Stimulated activated CD8-positive, alpha-beta memory T cell treated with anti-CD3 and anti-CD28 coated beads, Interleukin-4, amount 100 ng/mL, for 1 hour (primary cell): Measurements from ENCODE around the gene TFF3.

Source experiments
- DNase-seq, 2 donors: peaks; one replicate each; pipeline ENCODE4 v3.0.0-alpha.2; 2020; ENCODE audit warnings: low read depth in 2 of 2, low spot score in 1 of 2

TFF3 gene

DNA sequence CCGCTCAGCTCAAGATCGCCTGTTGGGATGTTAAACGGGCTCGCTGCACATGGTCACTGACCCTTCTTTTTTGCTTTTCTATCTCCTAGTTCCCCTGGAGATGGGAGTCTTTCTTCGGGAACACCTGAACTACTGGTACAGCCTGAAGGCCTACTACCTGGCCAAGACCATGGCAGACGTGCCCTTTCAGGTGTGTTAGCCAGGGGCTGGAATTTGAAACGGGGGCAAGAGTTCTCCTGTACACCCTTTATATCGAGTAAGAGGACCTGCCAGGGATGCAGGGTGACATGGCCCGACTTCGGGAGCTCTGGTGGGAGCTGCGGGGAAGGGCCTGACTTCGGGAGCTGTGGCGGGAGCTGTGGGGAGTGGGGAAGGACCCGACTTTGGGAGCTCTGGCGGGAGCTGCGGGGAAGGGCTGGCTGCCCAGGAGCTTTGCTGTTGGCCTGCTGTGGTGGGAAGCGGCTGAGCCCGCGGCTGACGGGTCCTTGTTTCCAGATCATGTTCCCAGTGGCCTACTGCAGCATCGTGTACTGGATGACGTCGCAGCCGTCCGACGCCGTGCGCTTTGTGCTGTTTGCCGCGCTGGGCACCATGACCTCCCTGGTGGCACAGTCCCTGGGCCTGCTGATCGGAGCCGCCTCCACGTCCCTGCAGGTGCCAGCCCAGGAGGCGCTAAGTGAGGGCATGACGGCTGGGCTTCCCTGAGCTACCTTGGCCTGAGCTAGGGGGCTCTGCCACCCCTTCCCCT lies 24.0 kb downstream of the TFF3 start:
- no peak for DNase-seq

DNA sequence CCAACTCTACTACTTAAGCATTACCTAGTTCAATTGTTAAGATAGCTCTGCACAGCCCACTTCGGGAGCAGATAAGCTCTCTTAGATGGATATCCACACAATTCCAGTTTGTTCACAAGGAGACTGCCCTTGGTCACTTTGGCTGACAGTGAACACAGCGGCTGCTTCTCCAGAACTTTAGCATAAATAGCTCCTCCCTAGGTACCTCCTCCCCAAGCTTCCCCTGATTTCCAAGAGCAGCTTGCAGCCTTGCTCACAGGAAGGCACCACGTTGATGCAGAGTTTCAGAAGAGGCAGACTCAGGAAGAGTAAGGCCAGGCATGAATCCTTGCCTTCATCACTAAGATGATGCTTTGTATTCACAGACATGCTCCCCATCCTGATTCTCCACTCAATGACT lies 24.7 kb downstream of the TFF3 start:
- no peak for DNase-seq

GRCh38 chr21:42289926-42290325 lies 25.3 kb downstream of the TFF3 start:
- DNase-seq = no peak

GRCh38 chr21:42288962-42289361 lies 26.2 kb downstream of the TFF3 start:
- DNase-seq = no peak

DNA sequence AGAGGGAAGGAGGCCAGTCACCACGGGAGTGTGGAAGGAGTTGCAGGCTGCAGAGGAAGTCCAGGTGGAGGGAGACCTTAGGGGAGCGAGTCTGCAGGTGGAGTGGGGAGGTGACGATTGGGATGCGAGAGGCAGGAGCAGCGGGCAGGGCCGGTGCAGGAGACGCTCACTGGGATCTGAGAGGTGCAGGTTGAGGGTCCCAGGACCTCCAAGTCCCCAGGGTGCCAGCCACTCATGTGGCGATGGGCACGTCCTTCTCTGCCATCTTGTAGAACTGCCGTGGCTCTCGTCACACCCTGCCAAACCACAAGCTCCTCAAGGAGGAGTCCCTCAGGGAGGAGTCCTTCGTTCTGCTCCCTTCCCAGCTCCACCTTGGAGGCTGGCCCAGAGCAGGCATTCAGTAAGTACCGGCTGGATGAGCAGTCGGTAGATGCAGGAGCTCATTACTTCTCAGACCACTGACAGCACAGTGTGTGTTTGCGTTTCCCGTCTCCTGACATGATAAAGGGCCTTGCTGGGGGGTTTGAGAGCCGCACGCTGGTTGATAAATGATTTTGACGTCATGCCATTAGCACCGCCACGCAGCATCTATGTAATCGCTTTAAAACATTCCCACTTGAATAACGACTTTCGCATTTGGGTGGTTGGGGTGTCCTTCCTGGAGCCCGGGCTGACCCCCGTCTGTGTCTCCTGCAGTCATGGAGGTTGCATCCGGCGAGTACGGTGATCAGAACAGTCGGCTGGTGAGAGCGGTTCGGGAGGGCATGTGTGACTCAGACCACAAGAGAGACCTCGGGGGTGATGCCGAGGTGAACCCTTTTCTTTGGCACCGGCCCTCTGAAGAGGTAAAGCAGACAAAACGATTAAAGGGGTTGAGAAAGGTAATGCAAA lies 27.8 kb downstream of the TFF3 start:
- DNase-seq = no peak

DNA sequence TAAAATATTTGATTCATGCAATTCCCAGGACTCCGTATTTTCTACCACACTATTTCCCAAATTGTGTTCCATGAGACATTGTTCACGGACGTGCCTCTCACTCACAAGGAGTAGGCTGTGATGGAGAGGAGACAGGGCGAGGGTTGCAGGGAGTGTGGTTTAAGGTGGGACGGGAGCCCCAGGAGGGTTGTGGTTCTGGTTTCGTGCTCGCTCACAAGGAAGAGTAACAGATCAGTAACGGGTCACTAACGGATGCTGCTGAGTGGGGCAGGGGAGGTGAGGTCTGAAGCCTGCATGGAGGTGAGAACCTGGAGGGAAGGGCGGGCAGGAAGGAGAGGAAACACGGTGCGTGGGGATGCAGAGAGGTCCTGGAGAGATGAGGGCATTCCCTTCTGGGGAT lies 28.8 kb downstream of the TFF3 start:
- DNase-seq = no peak

DNA sequence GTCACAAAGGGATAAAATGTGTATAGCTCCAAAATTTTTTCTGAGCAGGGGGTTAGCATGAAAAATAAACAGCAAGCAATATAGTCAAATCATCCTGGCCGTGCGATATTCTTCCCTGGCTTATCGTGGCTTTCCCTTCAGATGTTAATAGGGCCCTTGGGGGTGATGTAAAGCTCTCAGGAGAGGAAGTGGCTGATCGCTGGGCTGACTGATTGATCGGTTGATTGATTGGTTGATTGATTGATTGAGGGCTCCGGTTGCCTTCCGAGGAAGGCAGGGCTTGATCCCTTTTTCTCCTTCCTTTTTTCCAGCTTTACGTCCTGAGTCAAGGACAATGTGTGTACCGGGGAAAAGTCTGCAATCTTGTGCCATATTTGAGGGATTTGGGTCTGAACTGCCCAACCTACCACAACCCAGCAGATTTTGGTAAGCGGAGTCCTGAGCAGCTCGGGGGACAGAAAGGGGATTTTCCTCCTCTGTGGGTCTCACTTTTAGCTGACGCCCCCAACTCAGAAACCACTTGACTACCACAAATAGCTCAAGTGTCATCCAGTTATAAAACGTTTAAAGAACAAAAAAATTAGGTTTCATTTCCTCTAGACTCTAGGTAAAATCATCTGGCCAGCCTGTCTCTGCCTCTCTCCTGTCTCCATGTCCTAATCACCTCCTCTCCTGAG lies 29.5 kb downstream of the TFF3 start:
- DNase-seq = no peak

DNA sequence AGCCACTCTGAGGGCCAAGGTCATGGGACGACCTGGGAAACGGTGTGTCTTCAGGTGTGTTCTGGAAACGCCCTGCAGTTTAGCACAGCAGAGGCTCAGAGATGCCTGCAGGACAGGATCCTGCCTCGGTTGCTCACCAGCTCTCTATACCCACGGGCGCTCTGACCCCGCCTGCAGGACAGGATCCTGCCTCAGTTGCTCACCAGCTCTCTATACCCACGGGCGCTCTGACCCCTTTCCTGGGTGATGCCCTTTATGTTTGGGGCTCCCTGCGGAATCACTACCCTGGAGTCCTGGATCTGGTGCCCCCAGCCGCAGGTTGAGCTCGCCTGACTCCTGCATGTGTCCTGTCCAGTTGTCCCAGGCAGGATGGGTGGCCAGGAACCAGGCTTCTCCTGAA lies 32.5 kb downstream of the TFF3 start:
- DNase-seq = no peak

- DNase-seq = no peak
These were observed 33.2 kb downstream of the TFF3 start for GRCh38 chr21:42282021-42282420.

DNA sequence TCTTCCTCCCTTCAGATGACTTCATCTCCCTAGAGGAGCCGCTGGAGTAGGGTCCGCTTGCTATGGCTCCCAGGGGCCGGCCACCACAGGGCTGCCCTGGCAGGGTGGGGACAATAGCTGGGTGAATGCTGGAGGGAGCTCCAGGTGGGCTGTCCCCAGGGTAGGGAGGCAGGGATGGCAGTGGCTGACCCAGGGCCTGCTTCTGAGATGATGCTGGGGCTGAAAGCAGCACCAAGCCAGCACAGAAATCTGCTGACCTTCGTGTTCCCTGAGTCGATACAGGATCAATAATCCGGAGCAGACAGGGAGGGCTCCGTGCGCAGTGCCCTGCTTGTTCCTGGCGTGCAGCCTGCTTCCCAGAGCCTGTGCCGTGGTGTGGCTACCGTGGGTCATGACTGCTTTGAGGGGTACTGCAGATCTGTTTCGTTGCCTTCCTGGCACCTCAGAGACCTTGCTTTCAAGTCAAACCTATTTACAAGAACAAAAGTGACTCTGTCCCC lies 34.0 kb downstream of the TFF3 start:
- DNase-seq = no peak

DNA sequence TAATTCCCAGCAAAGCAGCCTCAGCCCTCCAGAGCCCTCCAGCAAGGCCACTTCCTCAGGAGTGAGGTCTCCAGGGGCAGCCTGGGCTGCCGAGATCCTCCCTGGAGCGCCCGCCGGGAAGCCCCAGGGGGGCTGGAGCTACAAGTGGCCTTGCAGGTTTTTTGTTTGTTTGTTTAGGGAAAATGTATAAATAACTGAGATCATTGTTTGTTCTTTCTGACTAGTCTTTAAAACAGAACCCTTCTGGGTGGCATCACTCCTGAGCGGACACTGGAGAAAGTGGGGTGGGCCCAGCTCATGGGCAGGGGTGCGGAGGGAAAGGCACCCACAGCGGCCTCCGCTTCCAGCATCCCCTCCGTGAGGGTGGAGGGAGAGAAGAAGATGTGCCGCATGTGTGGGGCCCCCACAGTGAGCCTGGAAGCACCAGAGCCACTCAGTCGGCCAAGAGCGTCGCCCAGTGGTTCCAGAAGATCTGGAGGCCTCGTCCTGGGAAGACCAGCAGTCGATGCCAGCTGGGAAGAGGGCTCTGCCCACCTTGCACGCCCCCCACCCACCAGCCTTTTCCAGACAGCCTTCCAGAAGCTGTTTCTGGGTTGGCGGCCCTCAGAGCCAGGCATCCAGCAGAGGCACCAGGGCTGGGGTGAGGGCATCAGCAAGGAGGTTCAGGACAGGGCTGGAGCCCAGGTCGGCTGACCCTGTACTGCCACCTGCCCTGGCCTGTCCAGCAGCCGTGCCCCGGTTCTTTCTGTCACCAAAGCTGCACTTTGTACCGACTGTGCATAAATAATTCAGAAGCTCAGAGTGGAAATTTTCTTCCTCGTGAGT lies 34.6 kb downstream of the TFF3 start:
- DNase-seq = no peak

DNA sequence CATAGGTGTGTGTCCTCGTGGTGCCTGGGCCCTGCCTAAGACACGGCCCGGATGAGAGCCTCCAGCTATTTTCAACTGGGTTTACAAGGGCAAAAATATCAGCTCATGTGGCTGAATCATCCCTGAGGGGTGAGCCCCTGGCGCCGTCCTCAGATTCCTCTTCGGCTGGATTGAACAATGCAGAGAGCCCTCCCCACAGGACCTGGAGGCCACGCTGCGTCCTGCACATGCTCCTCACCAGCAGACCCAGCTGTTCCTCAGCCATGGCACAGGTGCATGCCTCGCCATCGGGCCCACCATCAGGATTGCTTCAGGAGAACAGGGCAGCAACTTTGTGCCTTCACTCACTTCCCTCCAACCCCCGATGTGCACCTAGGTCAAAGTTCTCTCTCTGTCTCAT lies 35.3 kb downstream of the TFF3 start:
- DNase-seq = no peak

- DNase-seq = no peak
These were observed 35.8 kb downstream of the TFF3 start for GRCh38 chr21:42279341-42279871.

DNA sequence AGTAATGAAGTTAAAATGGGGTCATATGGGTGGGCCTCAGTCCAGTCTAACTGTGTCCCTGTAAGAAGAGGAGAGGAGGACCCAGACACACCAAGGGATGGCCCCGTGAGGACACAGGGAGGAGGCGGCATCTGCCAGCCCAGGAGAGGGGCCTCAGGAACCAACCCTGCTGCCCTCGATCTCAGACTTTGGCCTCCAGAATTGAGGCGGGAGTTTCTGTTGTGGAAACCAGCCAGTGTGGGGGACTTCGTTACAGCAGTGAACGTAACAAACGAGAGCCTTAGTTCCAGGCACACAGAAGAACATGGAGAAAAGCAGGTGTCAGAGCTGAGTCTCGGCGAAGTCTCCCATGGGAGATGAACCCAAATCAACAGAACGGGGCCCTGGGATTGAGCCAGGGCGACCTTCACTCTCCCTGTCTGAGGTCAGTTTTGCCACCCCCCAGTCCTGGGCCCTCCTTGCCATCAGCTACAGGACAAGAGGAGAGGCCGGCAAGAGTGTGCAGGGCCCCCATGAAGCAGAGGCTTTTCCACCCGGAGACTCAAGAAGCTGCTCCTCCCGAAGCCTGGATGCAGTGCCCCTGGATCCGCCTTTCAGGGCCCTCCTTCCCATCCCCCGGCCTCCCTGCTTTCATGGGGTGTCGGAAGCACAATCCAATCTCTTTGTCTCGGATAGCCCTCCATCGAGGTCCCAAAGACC lies 36.6 kb downstream of the TFF3 start:
- DNase-seq = no peak

- no peak for DNase-seq
These were observed 37.6 kb downstream of the TFF3 start for GRCh38 chr21:42277593-42277992.

DNA sequence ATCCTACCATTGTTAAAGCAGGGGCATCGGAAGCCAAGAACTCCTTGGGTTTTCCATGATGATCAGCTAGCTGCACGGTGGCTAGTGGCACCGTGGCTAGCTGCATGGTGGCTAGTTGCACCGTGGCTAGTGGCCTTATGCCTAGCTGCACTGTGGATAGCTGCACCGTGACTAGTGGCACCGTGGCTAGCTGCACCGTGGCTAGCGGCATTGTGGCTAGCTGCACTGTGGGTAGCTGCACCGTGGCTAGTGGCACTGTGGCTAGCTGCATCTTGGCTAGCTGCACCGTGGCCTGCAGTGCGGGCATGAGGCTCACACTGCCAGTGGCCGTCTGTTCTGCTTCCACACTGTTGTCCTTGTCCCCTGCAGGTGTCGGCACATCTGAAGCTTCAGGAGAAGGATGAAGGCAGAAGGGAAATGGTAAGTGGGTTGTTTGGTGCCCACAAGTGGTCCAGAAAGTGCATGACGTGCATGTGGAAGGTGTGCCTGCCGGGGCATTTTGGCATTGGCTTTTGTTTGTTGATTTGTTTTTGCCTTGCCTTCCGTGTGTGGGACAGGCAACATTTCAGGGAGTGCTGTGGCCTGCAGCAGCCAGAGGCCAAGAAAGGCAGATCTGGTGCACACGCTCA lies 38.6 kb downstream of the TFF3 start:
- DNase-seq = no peak

DNA sequence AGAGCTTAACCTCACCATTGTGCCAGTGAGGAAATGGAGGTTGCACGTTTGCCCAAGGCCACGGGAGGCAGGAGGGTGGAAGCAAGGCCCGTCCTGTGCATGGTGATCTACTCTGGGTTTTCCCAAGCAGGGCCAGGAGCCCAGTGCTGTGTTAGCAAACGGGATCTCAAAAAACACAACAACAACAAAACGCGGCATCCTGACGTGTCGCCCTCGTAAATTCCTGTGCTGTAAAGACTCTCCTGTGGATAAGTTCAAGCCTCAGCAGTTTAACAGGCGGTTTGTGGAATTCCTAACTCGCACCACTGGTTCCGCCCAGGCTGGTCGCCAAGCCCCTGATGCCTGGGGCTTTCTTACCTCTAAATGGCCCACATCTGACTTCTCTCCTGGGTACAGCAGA lies 39.1 kb downstream of the TFF3 start:
- DNase-seq = no peak

- no peak for DNase-seq
These were observed 42.1 kb downstream of the TFF3 start for GRCh38 chr21:42272984-42273600.
